LNCAP (cell line): ENCODE measurements around the gene WDR27.

Source experiments
- TF ChIP-seq, protein P1 (sequence below): fragments of 450-650 bp; IDR thresholded peaks from 2 replicates; pipeline ENCODE4 v1.5.1; 2017; ENCODE audit warnings: mild to moderate bottlenecking

WDR27 gene

DNA sequence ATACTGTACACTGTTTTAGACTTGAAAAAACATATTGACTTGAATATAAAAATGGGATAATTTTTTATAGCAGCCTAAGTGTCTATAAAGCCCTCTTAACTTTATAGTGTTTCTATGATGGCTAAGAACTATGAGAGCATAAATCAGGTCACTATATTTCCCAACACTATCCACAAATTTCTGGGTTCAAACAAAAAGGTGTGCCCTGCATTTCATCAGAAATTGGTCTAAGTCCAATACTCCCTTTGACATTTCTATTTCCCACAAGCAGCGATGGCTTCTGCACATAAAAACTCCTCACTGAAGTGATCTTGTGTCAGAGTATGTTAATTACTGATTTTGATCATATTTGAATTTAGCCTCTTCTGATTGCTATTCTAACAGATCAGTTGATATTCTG lies 143.9 kb downstream of the WDR27 start:
- TF ChIP-seq, protein P1, sequence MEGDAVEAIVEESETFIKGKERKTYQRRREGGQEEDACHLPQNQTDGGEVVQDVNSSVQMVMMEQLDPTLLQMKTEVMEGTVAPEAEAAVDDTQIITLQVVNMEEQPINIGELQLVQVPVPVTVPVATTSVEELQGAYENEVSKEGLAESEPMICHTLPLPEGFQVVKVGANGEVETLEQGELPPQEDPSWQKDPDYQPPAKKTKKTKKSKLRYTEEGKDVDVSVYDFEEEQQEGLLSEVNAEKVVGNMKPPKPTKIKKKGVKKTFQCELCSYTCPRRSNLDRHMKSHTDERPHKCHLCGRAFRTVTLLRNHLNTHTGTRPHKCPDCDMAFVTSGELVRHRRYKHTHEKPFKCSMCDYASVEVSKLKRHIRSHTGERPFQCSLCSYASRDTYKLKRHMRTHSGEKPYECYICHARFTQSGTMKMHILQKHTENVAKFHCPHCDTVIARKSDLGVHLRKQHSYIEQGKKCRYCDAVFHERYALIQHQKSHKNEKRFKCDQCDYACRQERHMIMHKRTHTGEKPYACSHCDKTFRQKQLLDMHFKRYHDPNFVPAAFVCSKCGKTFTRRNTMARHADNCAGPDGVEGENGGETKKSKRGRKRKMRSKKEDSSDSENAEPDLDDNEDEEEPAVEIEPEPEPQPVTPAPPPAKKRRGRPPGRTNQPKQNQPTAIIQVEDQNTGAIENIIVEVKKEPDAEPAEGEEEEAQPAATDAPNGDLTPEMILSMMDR, result no peak

DNA sequence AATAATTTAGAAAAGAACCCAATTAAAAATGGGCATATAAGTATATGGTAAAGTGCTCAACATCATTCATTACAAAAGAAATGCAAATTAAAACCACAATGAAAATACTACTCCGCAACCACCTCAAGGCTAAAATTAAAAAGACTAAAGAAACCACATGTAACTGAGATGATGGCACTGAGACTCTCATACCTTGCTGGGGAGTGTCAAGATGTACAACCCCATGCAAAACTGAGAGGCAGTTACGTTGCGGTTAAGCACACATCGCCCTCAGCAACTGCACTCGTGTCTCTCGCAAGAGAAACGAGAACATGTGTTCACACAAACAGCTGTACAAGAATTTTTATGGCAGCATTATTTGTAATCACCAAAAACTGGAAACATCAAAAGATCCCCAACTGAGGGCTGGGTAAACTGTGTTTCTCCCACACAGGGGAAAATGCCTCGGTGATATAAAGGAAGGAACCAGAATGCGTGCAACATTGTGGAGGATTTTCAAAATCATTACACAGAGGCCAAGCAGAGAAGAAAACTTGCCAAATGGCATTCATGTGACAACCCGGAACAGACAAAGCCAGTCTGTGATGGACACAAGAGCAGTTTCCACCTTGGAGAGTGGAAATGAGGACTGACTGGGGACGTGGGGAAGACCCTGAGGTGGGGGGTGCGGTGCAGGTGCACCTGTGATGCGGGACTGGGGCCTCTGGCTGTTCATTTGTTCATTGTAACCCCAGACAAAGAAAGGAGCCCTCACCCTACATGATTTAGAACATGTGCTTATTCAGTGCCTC lies 144.9 kb downstream of the WDR27 start:
- TF ChIP-seq, protein P1, result no peak

DNA sequence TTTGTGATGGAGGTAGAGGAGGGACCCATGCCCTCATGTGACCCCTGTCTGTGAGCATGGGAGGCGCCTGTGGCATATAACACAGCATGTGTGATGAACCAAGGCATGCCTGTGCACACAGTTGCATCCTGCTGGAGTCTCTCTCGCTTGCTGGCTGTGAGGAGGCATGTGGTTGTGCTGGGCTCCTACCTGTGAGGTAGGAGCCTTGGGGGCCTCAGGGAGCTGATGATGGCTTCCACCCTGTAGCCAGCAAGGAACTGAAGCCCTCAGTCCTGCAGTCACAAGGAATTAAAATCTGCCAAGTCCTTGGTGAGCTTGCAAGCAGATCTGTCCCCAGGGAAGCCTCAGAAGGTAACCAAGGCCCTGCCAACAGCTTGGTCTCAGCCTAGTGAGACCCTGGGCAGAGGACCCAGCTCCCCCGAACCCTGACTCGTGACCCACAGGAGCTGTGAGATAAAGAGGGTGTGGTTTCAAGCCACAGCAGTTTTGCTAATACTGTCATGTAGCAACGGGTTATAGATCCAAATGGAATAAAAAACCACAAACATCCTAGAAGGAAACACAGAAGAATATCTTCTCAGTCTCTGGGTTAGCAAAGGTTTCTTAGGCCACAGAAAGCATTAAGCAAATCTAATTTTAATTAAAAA lies 145.7 kb downstream of the WDR27 start:
- TF ChIP-seq, protein P1, result no peak

DNA sequence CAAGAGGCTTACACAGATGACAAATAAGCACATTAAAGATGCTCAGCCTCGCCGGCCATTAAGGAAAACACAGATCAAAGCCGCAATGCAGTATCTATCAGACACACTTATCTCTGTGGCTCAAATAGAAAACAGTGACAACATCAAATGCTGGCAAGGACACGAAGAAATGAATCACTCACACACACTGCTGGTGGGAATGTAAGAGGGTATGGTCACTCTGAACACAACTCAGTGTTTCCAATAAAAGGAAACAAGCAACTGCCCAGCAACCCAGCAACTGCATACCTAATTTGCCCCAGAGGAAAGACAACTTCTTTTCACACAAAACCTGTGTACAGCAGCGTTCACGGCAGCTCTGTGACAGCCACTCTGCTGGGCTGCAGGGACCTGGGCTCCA lies 155.8 kb downstream of the WDR27 start:
- TF ChIP-seq, protein P1, result no peak

DNA sequence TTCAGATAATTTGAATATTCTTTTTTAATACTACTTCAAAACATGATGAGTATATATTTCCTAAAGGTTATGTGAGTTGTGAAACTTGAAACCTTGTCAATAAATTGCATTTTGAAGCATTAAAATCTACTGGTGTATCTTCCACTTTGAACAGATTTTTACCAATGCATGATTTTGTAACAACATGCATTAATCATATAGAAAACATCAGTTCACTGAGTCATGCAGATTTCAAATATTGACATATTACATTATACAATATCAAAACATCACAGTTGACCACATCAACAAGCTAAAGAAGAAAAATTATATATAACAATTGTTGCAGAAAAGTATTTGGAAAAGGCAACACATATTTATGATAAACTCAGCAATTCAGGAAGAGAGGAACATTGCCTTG lies 158.1 kb downstream of the WDR27 start:
- TF ChIP-seq, protein P1, result no peak

DNA sequence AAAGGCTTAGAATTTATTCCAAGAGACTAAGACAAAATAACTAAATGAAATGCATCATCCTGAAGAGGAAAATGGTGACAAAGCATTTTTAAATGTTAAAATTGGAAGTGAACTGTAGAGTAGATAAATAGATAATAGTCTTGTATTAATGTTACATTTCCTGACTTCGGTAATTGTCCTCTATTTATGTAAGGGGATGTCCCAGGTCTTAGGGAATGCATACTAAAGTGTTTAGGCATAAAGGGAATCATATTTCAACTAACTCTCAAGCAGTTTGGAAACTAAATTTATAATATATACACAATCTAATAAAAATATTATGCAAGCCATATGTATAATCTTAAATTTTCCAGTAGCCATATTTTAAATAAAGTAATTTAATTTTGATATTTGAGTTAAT lies 159.3 kb downstream of the WDR27 start:
- TF ChIP-seq, protein P1, result no peak

DNA sequence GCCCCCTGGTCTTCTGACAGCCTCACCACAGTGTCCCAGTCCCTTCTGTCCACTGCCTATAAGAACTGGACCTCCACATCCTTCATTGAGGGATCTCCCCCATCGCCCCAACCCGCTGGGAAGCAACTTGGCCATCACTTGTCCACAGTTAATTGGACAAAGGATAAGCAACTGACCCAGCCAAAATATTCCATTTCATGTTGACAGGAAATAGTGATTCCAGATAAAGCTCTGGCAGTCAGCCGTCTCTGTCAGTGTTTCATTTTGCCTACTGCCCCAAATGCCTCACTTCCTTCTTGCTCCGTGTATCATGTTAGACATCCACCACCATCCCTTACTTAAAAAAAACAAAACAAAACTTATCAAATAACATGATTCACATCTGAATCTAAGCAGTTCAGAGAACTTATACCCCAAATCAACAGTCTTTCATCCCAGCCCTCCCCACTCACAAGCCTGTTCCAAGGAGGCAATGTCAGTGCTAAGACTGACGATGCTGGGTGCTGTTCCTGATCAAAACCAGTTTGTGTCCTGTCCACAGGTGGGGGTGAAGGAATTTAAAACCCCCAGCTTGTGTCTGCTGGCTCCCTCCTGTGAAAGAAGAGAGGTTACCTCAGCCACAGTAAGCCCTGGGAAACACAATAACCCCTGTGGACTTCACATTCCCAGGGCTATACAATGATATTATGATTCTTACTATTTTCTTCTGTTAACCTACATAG lies 162.5 kb downstream of the WDR27 start:
- TF ChIP-seq, protein P1, result no peak
